ENCODE data around the gene PICALM.

Gene PICALM

DNA sequence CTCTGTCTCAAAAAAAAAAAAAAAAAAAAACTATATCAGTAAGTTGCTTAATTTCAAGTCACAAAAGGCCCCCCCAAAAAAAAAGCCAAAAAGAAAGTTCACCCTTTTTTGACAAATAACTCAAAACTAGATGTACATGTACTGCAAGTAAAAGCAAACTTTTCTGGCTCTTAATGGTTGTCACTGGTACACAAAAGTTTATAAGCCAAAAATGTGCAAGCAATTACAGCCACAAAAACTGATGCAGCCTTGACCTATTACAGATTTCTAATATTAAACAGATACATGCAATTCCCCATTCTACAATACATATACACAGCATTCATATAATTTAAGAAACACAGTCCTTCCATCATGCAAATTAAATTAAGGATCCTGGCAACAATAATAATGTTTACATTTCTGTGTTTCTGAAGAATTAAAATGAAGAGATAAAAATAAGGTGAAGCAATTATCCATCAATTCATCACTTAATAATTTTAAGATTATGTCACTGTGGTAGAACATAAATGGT is 18.6 kb downstream of the PICALM start:
- DNase-seq (ENCODE audit: low read depth in 2 of 2): no peak

GRCh38 chr11:86047275-86047991 is 21.5 kb downstream of the PICALM start:
- DNase-seq (ENCODE audit: low read depth in 2 of 2): no peak

DNA sequence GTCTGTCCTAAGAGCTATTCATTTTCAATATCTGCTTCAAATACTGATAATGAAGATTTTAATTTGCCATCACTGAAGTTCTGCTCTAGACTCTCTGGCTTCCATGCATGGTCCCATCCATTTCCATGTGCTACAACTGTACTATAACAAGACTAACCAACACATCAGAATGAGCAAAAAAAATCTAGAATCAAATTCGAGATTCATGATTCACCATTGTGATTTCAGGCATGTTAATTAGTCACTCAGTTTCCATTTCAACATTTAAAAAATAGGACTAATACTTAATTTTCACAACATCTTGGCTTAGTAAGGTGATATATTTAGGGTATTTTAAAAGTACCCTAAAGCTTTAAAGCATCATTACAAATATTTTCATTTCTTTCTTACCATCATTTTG is 22.8 kb downstream of the PICALM start:
- no peak for DNase-seq (ENCODE audit: low read depth in 2 of 2)

- no peak for DNase-seq (ENCODE audit: low read depth in 2 of 2)
Measured at GRCh38 chr11:86043765-86044503, 24.9 kb downstream of the PICALM start.

DNA sequence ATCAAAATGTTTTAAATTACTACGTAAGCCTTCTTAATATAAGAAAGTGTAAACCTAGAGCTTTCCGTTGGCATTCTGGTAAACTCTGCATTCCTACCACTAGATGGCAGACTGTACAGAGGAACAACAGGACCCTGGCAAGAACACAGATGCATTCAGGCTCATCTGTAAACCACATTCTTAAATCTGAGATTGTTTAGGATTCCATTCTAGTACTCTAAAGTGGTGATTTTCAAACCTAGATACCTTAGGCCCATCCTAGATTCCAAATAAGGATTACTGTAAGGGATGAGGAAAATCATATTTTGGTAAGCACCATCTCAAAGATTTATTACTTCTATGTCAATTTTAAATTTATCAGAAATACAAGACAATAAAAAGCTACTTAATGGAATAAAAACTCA is 26.9 kb downstream of the PICALM start:
- DNase-seq (ENCODE audit: low read depth in 2 of 2): peak in 1 of 2 donors; percentile 30

GRCh38 chr11:86040919-86041850 is 27.7 kb downstream of the PICALM start:
- no peak for DNase-seq (ENCODE audit: low read depth in 2 of 2)

- no peak for DNase-seq (ENCODE audit: low read depth in 2 of 2)
Measured at GRCh38 chr11:86039094-86039493, 29.8 kb downstream of the PICALM start.

- DNase-seq (ENCODE audit: low read depth in 2 of 2): no peak
Measured at GRCh38 chr11:86037743-86038142, 31.1 kb downstream of the PICALM start.

DNA sequence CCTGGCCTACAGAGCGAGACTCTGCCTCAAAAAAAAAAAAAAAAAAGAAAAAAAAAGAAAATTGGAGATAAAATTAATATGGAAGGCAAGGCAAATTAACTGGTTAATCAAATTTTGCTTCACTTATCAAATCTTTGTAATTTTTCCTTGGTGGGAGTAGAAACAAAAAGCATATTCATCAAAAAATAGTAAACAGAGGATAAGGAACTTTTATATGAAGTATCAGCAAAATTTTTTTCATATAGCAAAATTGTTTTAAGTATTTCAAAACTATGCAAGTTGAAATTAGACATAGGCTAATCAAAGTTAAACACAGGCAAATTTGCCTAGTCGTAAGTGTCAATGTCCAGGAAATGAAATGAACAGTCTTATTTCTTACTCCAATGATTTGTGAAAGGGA is 33.0 kb downstream of the PICALM start:
- DNase-seq (ENCODE audit: low read depth in 2 of 2): no peak

DNA sequence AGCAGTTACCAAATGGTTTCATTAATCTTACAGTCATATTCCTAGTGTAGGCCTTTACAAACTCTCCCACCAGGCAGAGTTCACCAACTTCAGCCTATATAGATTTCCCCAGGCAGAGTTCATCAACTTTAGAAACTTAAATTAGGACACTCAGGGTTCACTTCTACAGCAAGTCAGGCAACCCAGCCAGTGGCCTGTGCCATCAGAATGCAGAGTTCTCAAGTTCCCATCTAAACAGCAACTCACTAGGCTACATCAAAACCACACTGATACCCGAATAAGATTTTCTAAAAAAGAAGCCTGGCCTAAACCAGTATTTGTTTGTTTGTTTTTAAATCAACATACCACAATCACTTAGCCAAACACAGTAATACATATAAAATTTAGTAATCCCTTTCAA is 33.7 kb downstream of the PICALM start:
- DNase-seq (ENCODE audit: low read depth in 2 of 2): no peak

DNA sequence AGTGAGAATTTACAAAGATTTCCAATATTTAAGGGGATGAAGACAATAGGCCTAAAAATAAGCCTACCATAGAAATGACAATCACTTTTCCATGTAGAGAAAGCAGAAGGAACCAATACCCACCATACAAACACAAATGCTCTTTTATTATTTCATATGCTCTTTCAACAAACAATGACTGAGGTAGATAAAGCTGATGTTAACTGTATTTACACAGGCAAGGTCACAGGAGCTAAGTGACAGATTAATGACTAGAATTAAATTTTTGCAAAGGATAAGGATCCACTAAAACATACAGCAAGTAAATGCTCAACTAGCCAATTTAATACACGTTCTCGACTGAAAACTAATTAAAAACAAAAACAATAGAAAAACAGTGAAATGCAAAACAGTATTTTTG is 34.2 kb downstream of the PICALM start:
- no peak for DNase-seq (ENCODE audit: low read depth in 2 of 2)

GRCh38 chr11:86021377-86021776 is 47.5 kb downstream of the PICALM start:
- DNase-seq (ENCODE audit: low read depth in 2 of 2): no peak

GRCh38 chr11:86018249-86018648 is 50.6 kb downstream of the PICALM start:
- DNase-seq (ENCODE audit: low read depth in 2 of 2): no peak

- no peak for DNase-seq (ENCODE audit: low read depth in 2 of 2)
Measured at GRCh38 chr11:86016451-86016850, 52.4 kb downstream of the PICALM start.

GRCh38 chr11:86015699-86016098 is 53.2 kb downstream of the PICALM start:
- DNase-seq (ENCODE audit: low read depth in 2 of 2): no peak

DNA sequence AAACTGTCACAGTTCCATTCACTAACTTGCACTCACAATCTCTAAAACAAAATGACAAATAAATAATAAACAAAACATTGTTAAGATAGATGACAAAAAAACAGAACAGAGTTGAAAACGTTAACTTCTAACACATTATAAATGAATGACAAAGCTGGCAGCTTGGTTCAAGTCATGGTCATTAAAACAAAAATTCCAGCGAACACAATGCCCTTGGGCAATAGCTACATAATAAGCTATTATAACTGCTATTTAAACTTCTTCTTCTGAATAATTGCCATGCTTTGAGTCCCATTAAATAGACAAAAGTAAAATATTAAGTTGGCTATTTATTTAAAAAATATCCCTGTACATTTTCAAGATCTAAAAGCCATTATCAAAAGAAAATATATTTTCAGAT is 54.7 kb downstream of the PICALM start:
- no peak for DNase-seq (ENCODE audit: low read depth in 2 of 2)

- no peak for DNase-seq (ENCODE audit: low read depth in 2 of 2)
Measured at GRCh38 chr11:86013713-86014112, 55.2 kb downstream of the PICALM start.

DNA sequence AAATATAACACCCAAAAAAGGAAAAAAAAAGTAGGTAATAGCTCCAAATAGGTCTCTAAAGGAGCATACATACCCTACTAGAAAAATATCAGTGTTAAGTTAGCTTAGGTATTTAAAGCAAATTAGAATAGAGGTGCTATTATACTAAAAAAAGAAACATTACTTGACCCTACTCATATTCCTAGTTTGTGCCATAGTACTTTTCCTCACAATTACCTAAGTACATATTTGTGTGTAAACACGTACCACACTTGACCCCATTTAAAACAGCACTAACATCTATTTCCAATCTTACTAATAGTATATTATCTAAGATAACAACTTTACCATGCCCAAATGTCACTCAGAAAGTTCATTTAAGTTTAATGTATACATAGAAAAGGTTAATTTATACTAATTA is 57.7 kb downstream of the PICALM start:
- DNase-seq (ENCODE audit: low read depth in 2 of 2): no peak

GRCh38 chr11:86003654-86004053 is 65.2 kb downstream of the PICALM start:
- DNase-seq (ENCODE audit: low read depth in 2 of 2): no peak

- no peak for DNase-seq (ENCODE audit: low read depth in 2 of 2)
Measured at GRCh38 chr11:86002431-86002830, 66.5 kb downstream of the PICALM start.

GRCh38 chr11:85991508-85991907 is 77.4 kb downstream of the PICALM start:
- no peak for DNase-seq (ENCODE audit: low read depth in 2 of 2)

GRCh38 chr11:85989746-85990145 is 79.1 kb downstream of the PICALM start:
- DNase-seq (ENCODE audit: low read depth in 2 of 2): no peak
